GM12873 (cell line): ENCODE measurements around the gene SVIP.

Source experiments
- CTCF ChIP-seq: IDR thresholded peaks from 2 replicates; pipeline ENCODE4 v1.5.1; 2012; ENCODE audit warnings: low read depth, mild to moderate bottlenecking, moderate library complexity, low read length, control low read depth; ENCODE audit not compliant: insufficient read depth; ENCODE audit errors: missing control alignments

Gene SVIP

GRCh38 chr11:22795914-22796313 lies 33.7 kb downstream of the SVIP start:
- TF ChIP-seq CTCF, result no peak

- TF ChIP-seq CTCF, result no peak
Measured at GRCh38 chr11:22792497-22792896, 37.1 kb downstream of the SVIP start.

GRCh38 chr11:22787551-22788162 lies 41.9 kb downstream of the SVIP start:
- peak; percentile 56 for TF ChIP-seq CTCF

GRCh38 chr11:22787055-22787454 lies 42.5 kb downstream of the SVIP start:
- TF ChIP-seq CTCF, result no peak

- no peak for TF ChIP-seq CTCF
Measured at GRCh38 chr11:22786475-22786874, 43.1 kb downstream of the SVIP start.

GRCh38 chr11:22785251-22785650 lies 44.4 kb downstream of the SVIP start:
- no peak for TF ChIP-seq CTCF

GRCh38 chr11:22780952-22781593 lies 48.5 kb downstream of the SVIP start:
- no peak for TF ChIP-seq CTCF
